Lower lobe of right lung (tissue), 2 donors: ENCODE results near the gene GAD2. TPM values are rescaled to one million over a fixed set of nuclear protein-coding genes. Genes with fewer than 3 reads are reported as not detected.

Experiments used
- ATAC-seq, 2 donors: fragments of 200-7000 bp; cut with Tn5 transposase; one replicate each; pipeline ENCODE4 v1.9.1; 2020 to 2022; ENCODE audit warnings: mild to moderate bottlenecking in 2 of 2, moderate library complexity in 2 of 2
- DNase-seq: peaks from one replicate; pipeline ENCODE4 v3.0.0-alpha.2; 2020
- H3K27ac ChIP-seq: fragments of 200-600 bp; one replicate; pipeline ENCODE4 v1.8.0; 2022
- H3K27me3 ChIP-seq: fragments of 200-600 bp; one replicate; pipeline ENCODE4 v1.8.0; 2022; ENCODE audit warnings: low read depth
- H3K36me3 ChIP-seq: fragments of 200-600 bp; one replicate; pipeline ENCODE4 v1.8.0; 2022; ENCODE audit warnings: mild to moderate bottlenecking
- H3K4me1 ChIP-seq: fragments of 200-600 bp; one replicate; pipeline ENCODE4 v1.8.0; 2022
- H3K4me3 ChIP-seq: fragments of 200-600 bp; one replicate; pipeline ENCODE4 v1.8.0; 2022; ENCODE audit warnings: mild to moderate bottlenecking
- H3K9me3 ChIP-seq: fragments of 200-600 bp; one replicate; pipeline ENCODE4 v1.8.0; 2022
- CTCF ChIP-seq: fragments of 200-600 bp; IDR thresholded peaks from one replicate; pipeline ENCODE4 v1.8.0; 2022; ENCODE audit warnings: antibody characterized with exemption, mild to moderate bottlenecking
- intact Hi-C: fragments of 100-400 bp; cut with DNase I; formaldehyde crosslinking; loops from one replicate; pipeline ENCODE4 v1.11.0; 2022
- total RNA-seq: library from RNA; stranded (reverse); fragmentation: NEBNext Ultra II Directional; extraction: Animal tissue kit (Norgen Biotek cat#: 25700); gene quantifications from one replicate; pipeline ENCODE4 v1.2.1, GENCODE V29; 2021
- donor health status: DM: no; HTN: yes; CAD: no; lungs with severe emphysema.

Gene GAD2
- total RNA-seq, 1 donor from 2014 or later: not detected

- TF ChIP-seq CTCF: no peak
- Histone ChIP-seq H3K4me3 (no peak overlapping the region), H3K27ac (no peak overlapping the region), H3K27me3 (peaks cover 61% of the 10 kb centered on the region), H3K4me1 (peaks cover 18% of the 10 kb centered on the region), H3K9me3 (peaks cover 8% of the 10 kb centered on the region), H3K36me3 (no peaks in the 10 kb centered on the region)
- intact Hi-C loops: no loop called here
- peak in 1 of 2 donors; percentile 14 for ATAC-seq
- DNase-seq: no peak
Observed at GRCh38 chr10:26211781-26212444, 4.7 kb upstream of the GAD2 start.

GRCh38 chr10:26212511-26212910 is 4.1 kb upstream of the GAD2 start:
- H3K4me3 ChIP-seq: no peak overlapping the region
- no peak for ATAC-seq
- no peak overlapping the region for H3K27ac ChIP-seq
- intact Hi-C loops: no loop called here
- peaks cover 19% of the 10 kb centered on the region for H3K4me1 ChIP-seq
- no peak for DNase-seq
- no peak for TF ChIP-seq CTCF
- H3K27me3 ChIP-seq: peaks cover 67% of the 10 kb centered on the region
- H3K9me3 ChIP-seq: peaks cover 2% of the 10 kb centered on the region
- no peaks in the 10 kb centered on the region for H3K36me3 ChIP-seq

GRCh38 chr10:26213157-26213800 is 3.3 kb upstream of the GAD2 start:
- no peak overlapping the region for H3K4me3 ChIP-seq
- no peak for TF ChIP-seq CTCF
- no peak overlapping the region for H3K27ac ChIP-seq
- H3K27me3 ChIP-seq: peaks cover 75% of the 10 kb centered on the region
- intact Hi-C loops: no loop called here
- DNase-seq (no peak), ATAC-seq (no peak)
- H3K36me3 ChIP-seq: no peaks in the 10 kb centered on the region
- peaks cover 24% of the 10 kb centered on the region for H3K4me1 ChIP-seq
- H3K9me3 ChIP-seq: no peaks in the 10 kb centered on the region

GRCh38 chr10:26214004-26214403 is 2.6 kb upstream of the GAD2 start:
- ATAC-seq (no peak), DNase-seq (no peak)
- intact Hi-C loops: no loop called here
- Histone ChIP-seq H3K4me1 (peaks cover 24% of the 10 kb centered on the region), H3K36me3 (no peaks in the 10 kb centered on the region), H3K27ac (no peak overlapping the region), H3K4me3 (no peak overlapping the region), H3K9me3 (no peaks in the 10 kb centered on the region), H3K27me3 (peaks cover 80% of the 10 kb centered on the region)
- TF ChIP-seq CTCF: no peak

- Histone ChIP-seq H3K4me3 (no peak overlapping the region), H3K4me1 (peaks cover 24% of the 10 kb centered on the region), H3K9me3 (no peaks in the 10 kb centered on the region), H3K36me3 (no peaks in the 10 kb centered on the region), H3K27me3 (peaks cover 86% of the 10 kb centered on the region), H3K27ac (no peak overlapping the region)
- DNase-seq (no peak), ATAC-seq (no peak)
- intact Hi-C loops: no loop called here
- TF ChIP-seq CTCF: no peak
Observed at GRCh38 chr10:26214551-26215395, 1.8 kb upstream of the GAD2 start.
